Body of pancreas (tissue), 4 donors: Measurements from ENCODE around the gene SVIP. TPM values are rescaled to one million over a fixed set of nuclear protein-coding genes. Genes with fewer than 3 reads are reported as not detected.

Experiments used
- ATAC-seq: fragments of 150-250 bp; one replicate; pipeline ENCODE4 v1.9.1; 2016
- DNase-seq, 4 donors: peaks; one replicate each; pipeline ENCODE4 v3.0.0-alpha.2; 2019
- H3K27ac ChIP-seq, 4 donors: fragments of 200-600 bp; sonication (generic); 1 replicate in 3 of 4; 2 replicates in 1 of 4; pipeline versions ENCODE4 v1.5.1 to v1.6.1; 2016 to 2019; ENCODE audit warnings: mild to moderate bottlenecking in 1 of 4, mixed read lengths in 1 of 4, moderate library complexity in 1 of 4
- H3K27me3 ChIP-seq, 2 donors: fragments of 200-600 bp; sonication (generic); one replicate each; pipeline ENCODE4 v1.6.0; 2016; ENCODE audit warnings: mild to moderate bottlenecking in 1 of 2
- H3K36me3 ChIP-seq, 2 donors: fragments of 200-600 bp; sonication (generic); replicated peaks in 1 of 2; 2 replicates each; pipeline ENCODE4 v1.5.1; 2016; ENCODE audit warnings: low read depth in 2 of 2; ENCODE audit not compliant: insufficient read depth in 1 of 2
- H3K4me1 ChIP-seq: fragments of 200-600 bp; sonication (generic); one replicate; pipeline ENCODE4 v1.6.0; 2016
- H3K4me3 ChIP-seq, 2 donors: fragments of 200-600 bp; sonication (generic); 1 replicate in 1 of 2; 2 replicates in 1 of 2; pipeline ENCODE4 v1.5.1; 2016 to 2019
- H3K9me3 ChIP-seq, 3 donors: fragments of 200-600 bp; sonication (generic); 1 replicate in 2 of 3; 2 replicates in 1 of 3; pipeline ENCODE4 v1.5.1; 2016
- POLR2A ChIP-seq, 3 donors: fragments of 450-650 bp; IDR thresholded peaks; one replicate each; pipeline ENCODE4 v1.6.1; 2016; ENCODE audit warnings: antibody characterized with exemption in 3 of 3, mild to moderate bottlenecking in 2 of 3
- WGBS, 2 donors: methylation state at CpG; one replicate each; pipeline ENCODE4 v1.1.5; 2017; 5-methylcytosine and 5-hydroxymethylcytosine counted together
- intact Hi-C: fragments of 100-400 bp; cut with DNase I; formaldehyde crosslinking; loops from one replicate; pipeline ENCODE4 v1.15.1; 2023
- total RNA-seq, 2 donors: library from RNA; depleted of rRNA; stranded (reverse); fragments of >200 nt; gene quantifications; one replicate each; pipeline ENCODE4 v1.1.0, GENCODE V29; 2016
- TF ChIP-seq, protein P1 (sequence below), 7 experiments: fragments of 450-650 bp in 4 of 7; fragments of 200-600 bp in 3 of 7; sonication (generic) in 3 of 7; IDR thresholded peaks; one replicate each; pipeline ENCODE4 v1.5.1; 2016 to 2019; ENCODE audit warnings: antibody characterized with exemption in 7 of 7

The SVIP gene
- total RNA-seq, 2 donors from 2014 or later, result 9.9 to 11.5 TPM

DNA sequence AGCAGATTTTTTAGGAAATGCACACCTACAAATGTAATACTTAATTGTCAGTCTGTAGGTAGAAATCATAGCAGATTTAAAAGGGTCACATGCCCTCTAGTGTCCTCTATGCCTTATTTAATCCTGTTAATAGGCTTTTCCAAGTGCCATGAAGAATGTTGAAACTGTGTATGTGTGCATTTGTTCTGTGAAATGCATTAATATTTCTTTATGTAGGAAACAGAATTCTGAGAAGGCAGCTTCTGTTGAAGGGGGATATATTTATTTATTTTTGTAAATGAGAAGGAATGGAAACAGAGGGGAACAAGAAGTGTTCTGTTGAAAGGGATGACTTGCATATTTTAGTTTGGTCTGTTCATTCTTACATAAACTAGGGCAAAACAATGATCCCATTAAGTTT is 51.0 kb downstream of the SVIP start:
- Histone ChIP-seq H3K4me1 (no peaks in the 10 kb centered on the region), H3K4me3 (no peak overlapping the region), H3K27ac (no peak overlapping the region), H3K36me3 (no peaks in the 10 kb centered on the region), H3K27me3 (no peaks in the 10 kb centered on the region), H3K9me3 (peaks cover 0 to 3% (median 0%) of the 10 kb centered on the region in 3 donors)
- no peak for DNase-seq
- TF ChIP-seq, protein P1, sequence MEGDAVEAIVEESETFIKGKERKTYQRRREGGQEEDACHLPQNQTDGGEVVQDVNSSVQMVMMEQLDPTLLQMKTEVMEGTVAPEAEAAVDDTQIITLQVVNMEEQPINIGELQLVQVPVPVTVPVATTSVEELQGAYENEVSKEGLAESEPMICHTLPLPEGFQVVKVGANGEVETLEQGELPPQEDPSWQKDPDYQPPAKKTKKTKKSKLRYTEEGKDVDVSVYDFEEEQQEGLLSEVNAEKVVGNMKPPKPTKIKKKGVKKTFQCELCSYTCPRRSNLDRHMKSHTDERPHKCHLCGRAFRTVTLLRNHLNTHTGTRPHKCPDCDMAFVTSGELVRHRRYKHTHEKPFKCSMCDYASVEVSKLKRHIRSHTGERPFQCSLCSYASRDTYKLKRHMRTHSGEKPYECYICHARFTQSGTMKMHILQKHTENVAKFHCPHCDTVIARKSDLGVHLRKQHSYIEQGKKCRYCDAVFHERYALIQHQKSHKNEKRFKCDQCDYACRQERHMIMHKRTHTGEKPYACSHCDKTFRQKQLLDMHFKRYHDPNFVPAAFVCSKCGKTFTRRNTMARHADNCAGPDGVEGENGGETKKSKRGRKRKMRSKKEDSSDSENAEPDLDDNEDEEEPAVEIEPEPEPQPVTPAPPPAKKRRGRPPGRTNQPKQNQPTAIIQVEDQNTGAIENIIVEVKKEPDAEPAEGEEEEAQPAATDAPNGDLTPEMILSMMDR (IDR thresholded peaks at IDR 0.05), result peak in 4 of 7 experiments; percentile 9 to 41 (median 22)
- no peak for TF ChIP-seq POLR2A (IDR thresholded peaks at IDR 0.05)
- intact Hi-C loops, result no loop called here
- ATAC-seq, result no peak

DNA sequence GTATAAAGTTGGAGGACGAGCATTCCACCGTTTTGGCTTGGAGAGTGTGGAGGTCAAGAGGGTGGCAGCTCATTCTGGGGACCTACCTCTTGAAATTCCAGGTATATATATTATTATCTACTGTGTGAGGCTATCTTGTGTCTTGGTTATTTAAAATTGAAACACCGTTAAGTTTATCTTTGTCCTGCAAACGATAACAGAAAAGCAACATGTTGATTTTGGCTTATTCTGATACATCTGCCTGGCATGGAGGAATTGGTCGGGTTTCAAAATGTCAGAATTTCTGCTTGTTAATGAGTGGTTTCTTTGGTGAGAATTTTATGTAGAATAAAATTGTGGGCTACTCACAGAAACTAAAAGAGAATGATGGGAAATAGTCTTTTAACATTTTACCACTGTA is 54.4 kb downstream of the SVIP start:
- Histone ChIP-seq H3K4me1 (no peaks in the 10 kb centered on the region), H3K36me3 (no peaks in the 10 kb centered on the region), H3K27me3 (no peaks in the 10 kb centered on the region), H3K4me3 (no peak overlapping the region), H3K9me3 (no peaks in the 10 kb centered on the region), H3K27ac (no peak overlapping the region)
- intact Hi-C loops, result no loop called here
- no peak for ATAC-seq
- no peak for DNase-seq
- TF ChIP-seq, protein P1 (IDR thresholded peaks at IDR 0.05), result no peak
- TF ChIP-seq POLR2A (IDR thresholded peaks at IDR 0.05), result no peak
- 52 to 64% methylated on average over 5 of the region's 5 CpGs for WGBS, 2 donors

DNA sequence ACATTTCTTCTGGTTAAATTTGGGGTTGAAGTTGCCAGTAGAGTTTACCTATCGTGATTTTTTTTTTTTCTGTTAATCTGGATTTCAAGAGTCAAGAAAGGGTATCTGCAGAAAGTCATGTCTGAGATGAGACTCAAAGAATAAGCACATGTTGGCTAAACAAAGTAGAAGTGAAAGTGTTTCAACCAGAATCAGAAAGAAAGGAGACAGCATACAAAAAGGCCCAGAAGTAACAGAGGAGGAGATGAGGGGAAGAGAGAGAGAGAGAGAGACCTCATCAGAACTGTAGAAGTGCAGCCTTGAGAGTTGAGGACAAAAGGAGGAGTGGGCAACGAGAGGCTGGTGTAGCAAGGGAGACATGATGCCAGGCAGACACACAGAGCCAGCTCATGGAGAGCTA is 54.9 kb downstream of the SVIP start:
- Histone ChIP-seq H3K9me3 (no peaks in the 10 kb centered on the region), H3K4me3 (no peak overlapping the region), H3K36me3 (no peaks in the 10 kb centered on the region), H3K27me3 (no peaks in the 10 kb centered on the region), H3K27ac (no peak overlapping the region), H3K4me1 (no peaks in the 10 kb centered on the region)
- TF ChIP-seq, protein P1 (IDR thresholded peaks at IDR 0.05), result no peak
- no peak for TF ChIP-seq POLR2A (IDR thresholded peaks at IDR 0.05)
- ATAC-seq (no peak), DNase-seq (no peak)
- 80 to 82% methylated on average over 2 of the region's 2 CpGs for WGBS, 2 donors
- intact Hi-C loops, result no loop called here

DNA sequence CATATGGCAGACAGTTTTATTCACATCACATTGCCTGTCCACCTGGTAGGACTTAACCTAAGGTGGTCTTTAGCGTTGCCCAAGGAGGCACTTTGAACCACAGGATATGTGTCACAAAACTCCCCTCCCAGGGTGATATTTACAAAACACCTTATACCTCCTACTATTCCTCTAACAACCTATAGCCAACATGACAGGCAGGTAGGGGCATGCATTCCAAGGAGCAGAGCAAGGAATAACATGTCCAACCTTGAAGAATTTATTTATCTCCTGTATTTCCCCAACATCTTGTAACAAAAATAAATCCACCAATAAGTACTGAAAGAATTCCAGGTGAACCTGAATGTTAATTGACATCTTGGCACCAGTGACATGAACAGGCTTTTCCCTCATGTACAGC is 60.5 kb downstream of the SVIP start:
- WGBS, 2 donors, result 100% methylated on average over 1 of the region's 1 CpG
- Histone ChIP-seq H3K36me3 (no peaks in the 10 kb centered on the region), H3K9me3 (no peaks in the 10 kb centered on the region), H3K27ac (no peak overlapping the region), H3K4me1 (no peaks in the 10 kb centered on the region), H3K27me3 (no peaks in the 10 kb centered on the region), H3K4me3 (no peak overlapping the region)
- ATAC-seq (no peak), DNase-seq (no peak)
- intact Hi-C loops, result no loop called here
- TF ChIP-seq, protein P1 (IDR thresholded peaks at IDR 0.05), result no peak
- no peak for TF ChIP-seq POLR2A (IDR thresholded peaks at IDR 0.05)

Other genes with a start within 250 kb of the SVIP start
- gene FANCF, start 204.0 kb downstream of the SVIP start, total RNA-seq, result 10 to 100 TPM in 1 of 2 donors, 1 to 10 TPM in 1; 9.6 to 10.9 TPM
- 10 to 100 TPM; 13.2 to 24.6 TPM for gene GAS2, start 163.2 kb downstream of the SVIP start, total RNA-seq
- gene CCDC179, start 30.7 kb upstream of the SVIP start, total RNA-seq, result not detected